Activated CD4-positive, CD25-positive, alpha-beta regulatory T cell treated with anti-CD3 and anti-CD28 coated beads, Interleukin-2, amount 50 U/mL, for 16 hours (primary cell): ENCODE measurements around the gene SH3BP2.

Source experiments
- DNase-seq: peaks from one replicate; pipeline ENCODE4 v3.0.0-alpha.2; 2020; ENCODE audit warnings: low read depth, low spot score

The SH3BP2 gene

GRCh38 chr4:2803624-2804448 lies 11.0 kb downstream of the SH3BP2 start:
- no peak for DNase-seq

GRCh38 chr4:2804449-2804972 lies 11.6 kb downstream of the SH3BP2 start:
- DNase-seq = no peak

GRCh38 chr4:2804973-2805501 lies 12.2 kb downstream of the SH3BP2 start:
- DNase-seq = no peak

DNA sequence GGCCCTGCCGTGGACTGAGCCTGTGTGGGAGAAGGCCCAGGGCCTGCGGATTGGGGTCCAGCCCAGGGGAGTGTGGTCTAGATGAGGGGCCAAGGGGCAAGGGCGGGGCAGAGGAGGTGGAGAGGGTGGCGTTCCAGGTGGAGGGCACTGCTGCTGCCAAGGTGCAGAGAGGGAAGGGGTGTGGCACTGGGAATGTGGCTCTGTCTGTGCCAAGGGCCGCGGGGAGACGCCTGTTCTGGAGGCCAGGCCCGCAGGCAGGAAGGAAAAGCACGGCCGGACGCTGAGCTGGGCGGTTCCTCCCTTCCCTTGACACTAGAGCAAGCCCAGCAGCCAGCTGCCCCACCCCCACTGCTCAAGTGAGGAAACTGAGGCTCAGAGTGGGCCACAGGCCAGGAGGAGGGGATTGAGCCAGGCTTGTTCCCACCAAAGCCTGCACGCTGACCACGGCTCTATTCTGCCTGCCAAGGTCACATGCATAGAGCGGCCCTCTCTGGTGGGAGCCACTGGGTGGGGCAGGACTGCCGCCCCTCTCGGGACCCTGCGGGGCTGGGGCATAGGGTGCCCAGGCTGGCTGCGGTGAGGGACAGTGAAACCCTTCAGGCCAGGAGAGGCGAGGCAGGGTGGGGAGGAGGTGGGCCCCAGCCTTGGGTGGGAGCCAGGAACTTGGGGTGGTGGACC lies 13.0 kb downstream of the SH3BP2 start:
- DNase-seq = no peak

- no peak for DNase-seq
These were observed 13.8 kb downstream of the SH3BP2 start for GRCh38 chr4:2806390-2807355.

DNA sequence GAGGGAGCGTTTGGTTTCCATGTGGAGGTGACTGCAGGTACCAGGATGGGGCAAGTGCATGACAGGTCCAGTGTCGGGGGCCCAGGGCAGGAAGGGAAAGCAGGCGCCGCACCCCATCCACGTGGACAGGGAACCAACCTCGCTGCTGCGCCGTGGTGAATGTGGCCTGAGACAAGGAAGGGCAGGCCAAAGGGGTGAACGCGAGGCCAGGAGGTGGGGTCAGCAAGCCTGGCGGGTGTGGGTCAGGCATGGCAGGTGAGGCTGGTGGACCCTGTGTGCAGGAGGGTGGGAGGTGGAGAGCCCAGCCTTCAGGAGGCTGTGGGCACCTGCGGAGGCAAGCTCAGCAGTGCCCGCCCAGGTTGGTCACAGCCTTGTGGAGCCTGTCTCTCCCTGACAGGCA lies 14.7 kb downstream of the SH3BP2 start:
- DNase-seq = no peak

GRCh38 chr4:2808001-2808400 lies 15.1 kb downstream of the SH3BP2 start:
- no peak for DNase-seq

GRCh38 chr4:2809610-2810180 lies 16.8 kb downstream of the SH3BP2 start:
- DNase-seq = no peak

GRCh38 chr4:2810388-2810787 lies 17.5 kb downstream of the SH3BP2 start:
- no peak for DNase-seq

DNA sequence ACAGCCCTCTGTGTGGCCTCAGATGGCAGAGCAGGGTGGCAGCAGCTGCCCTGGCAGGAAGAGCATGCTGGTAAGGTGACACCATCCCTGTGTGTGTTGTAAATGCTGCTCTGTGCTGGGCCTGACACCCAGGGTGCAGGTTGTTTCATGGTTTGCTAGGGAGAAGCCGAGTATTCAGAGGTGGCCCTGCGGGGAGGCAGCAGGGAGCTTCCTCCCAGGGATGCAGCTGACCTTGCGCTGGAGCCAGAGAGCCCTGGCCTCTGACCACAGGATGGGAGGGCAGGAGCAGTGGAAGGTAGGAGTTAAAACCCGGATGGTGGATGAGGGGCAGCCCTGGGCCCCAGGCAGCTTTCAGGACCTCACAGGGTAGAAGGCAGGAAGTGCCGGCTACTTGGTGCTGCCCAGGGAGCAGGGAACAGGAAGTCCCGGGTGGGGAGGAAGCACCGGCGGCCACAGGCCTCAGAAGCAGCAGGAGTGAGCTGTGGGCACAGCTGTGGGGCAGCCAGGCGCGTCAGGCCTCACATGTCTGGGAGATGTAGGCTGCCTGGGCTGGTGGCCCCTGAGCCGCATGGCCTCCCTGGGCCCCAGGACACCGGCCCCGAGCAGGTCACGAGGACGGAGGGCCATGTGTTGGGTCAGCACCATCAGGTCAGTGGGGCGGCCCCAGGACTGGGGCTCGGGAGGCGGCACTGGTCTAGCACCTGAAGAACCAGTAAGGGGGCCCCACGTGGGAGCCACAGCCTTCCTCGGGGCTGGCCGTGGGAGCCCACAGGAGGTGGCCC lies 19.1 kb downstream of the SH3BP2 start:
- no peak for DNase-seq

DNA sequence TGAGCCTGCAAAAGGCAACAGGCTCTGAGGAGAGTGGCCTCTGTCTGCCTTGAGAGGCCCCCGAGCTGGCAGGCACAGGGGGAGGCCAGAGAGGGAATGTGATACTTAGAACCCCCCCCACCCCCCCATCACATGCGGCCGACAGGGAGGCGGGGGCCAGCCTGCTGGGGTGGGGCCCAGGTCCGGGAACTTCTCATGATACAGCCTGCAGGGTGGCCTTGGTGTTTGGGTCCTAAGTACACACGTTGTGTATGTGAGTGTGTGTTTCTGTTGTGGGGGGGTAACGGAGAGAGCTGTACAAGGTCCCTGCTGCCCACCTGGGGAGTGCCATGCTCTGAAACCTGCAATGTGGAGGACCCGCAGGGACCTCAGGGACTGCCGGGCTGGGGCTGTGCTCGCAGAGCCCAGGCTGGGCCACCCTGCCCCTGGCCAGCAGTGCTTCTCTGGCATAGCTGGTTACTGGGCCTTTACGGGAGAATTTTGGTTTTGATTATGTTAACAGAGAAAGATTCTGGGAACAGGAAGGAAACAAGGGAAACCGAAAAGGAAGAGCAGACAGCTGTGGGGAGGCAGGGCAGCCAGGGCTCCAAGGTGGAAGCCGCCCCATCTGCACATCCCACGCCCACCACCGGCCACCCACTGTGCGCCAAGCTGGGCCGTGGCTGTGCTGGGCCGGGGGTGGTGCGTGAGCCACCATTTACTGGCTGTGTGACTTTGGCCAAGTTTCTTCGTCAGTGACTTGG lies 19.9 kb downstream of the SH3BP2 start:
- DNase-seq = no peak

GRCh38 chr4:2813446-2814405 lies 20.8 kb downstream of the SH3BP2 start:
- no peak for DNase-seq

DNA sequence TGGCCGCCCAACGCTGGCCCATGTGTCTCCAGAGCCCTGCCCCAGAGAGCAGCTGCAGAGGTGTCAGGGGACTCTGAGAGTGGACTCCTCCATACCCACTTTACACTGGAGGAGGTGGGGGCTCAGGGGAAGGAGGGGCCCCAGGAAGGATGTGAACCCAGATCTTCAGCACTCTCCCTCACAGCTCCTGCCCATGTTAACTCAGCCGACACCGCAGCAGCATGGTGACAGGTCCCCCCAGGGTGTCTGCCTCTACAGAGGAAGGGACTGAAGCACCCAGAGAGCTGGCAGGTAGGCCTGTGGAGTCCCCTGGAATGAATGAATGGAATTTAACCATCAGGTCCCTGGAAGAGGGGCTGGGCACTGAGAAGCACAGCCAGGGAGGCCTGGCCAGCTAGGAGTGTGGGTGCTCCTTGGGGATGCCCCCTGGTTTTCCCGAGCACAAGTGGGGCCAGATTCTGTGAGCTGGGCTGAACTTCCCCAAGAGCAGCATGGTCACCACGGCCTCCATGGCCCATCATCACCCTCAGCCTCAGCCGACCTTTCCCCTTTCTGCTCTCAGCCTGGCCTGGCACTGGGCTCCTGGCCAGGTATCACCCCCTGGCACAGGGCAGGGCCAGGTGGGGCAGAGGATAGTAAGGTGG lies 21.9 kb downstream of the SH3BP2 start:
- no peak for DNase-seq

DNA sequence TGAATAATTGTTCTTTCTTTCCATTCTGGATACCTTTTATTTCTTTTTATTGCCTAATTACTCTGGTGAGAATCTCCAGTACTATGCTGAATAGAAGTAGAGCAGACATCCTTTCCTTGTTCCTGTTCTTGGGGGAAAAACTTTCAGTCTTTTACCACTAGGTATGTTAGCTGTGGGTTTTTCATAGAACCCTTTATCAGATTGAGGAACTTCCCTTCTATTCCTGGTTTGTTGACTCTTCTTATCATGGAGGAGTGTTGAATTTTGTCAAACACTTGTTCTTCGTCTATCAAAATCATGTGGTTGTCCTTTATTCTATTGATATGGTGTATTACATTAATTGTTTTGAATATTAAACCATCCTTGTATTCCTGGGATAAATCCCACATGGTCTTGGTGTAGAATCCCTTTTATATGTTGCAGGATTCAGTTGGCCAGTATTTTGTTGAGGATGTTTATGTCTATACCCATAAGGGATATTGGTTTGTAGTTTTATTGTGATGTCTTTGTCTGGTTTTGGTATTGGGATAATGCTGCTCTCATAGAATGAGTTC lies 23.6 kb downstream of the SH3BP2 start:
- no peak for DNase-seq

- no peak for DNase-seq
These were observed 24.3 kb downstream of the SH3BP2 start for GRCh38 chr4:2817137-2817536.

GRCh38 chr4:2817701-2818350 lies 24.9 kb downstream of the SH3BP2 start:
- DNase-seq = no peak

- no peak for DNase-seq
These were observed 25.6 kb downstream of the SH3BP2 start for GRCh38 chr4:2818351-2818939.
